Epithelial cell of umbilical artery (primary cell): ENCODE results near the gene AMT. TPM values are rescaled to one million over a fixed set of nuclear protein-coding genes. Genes with fewer than 3 reads are reported as not detected.

ENCODE experiments used
- total RNA-seq: library from RNA; depleted of rRNA; stranded (reverse); fragments of >200 nt; gene quantifications from 2 replicates; pipeline ENCODE4 v1.2.3, GENCODE V29; 2014

Gene AMT
- total RNA-seq: 0.32 and 0.91 TPM in 2 replicates

GRCh38 chr3:49422379-49423248 is at the start of gene AMT:
Gene AMT, minus strand, starts transcription at chr3:49422473. Its CDS starts 23 bp downstream, at chr3:49422450.

GRCh38 chr3:49469936-49470713 is 47.9 kb upstream of the AMT start, which contains the start of gene DAG1:
Gene DAG1, plus strand, starts transcription at chr3:49470267. Its CDS starts 40,268 bp downstream, at chr3:49510535.

GRCh38 chr3:49411968-49412631 is 10.2 kb downstream of the AMT start, which contains the start of the genes RHOA and TCTA:
Gene RHOA, minus strand, starts transcription at chr3:49411976. Its CDS starts 36,387 bp downstream, at chr3:49375589.
Gene TCTA, plus strand, starts transcription at chr3:49412423. Its CDS starts 4 bp downstream, at chr3:49412427.

Other genes with a start within 250 kb of the AMT start
- 0.65 and 1.4 TPM in 2 replicates for gene C3orf62, start 145.2 kb downstream of the AMT start, total RNA-seq
- gene USP4, start 82.4 kb downstream of the AMT start, total RNA-seq: 15.9 and 22.3 TPM in 2 replicates
- gene GPX1, start 64.1 kb downstream of the AMT start, total RNA-seq: 244 and 429 TPM in 2 replicates
- 816 and 821 TPM in 2 replicates for gene RHOA, start 10.5 kb downstream of the AMT start, total RNA-seq
- 13.7 and 15.9 TPM in 2 replicates for gene TCTA, start 10.1 kb downstream of the AMT start, total RNA-seq
- 1.5 and 2.3 TPM in 2 replicates for gene NICN1, start 6.9 kb upstream of the AMT start, total RNA-seq
- gene DAG1, start 47.8 kb upstream of the AMT start, total RNA-seq: 20.1 and 30.2 TPM in 2 replicates
- under 0.01 TPM in 2 replicates for gene BSN, start 132.0 kb upstream of the AMT start, total RNA-seq